Choroid plexus epithelial cell (primary cell): ENCODE results near the gene IFT74.
A peak's percentile ranks its signal among the peaks of the same experiment; 100 is the strongest.

Experiments used
- DNase-seq: peaks from one replicate; pipeline ENCODE4 v3.0.0-alpha.2; 2010; ENCODE audit warnings: low read depth
- H3K4me3 ChIP-seq: 2 replicates; pipeline ENCODE4 v1.5.1; 2011; ENCODE audit warnings: low read depth, mild to moderate bottlenecking, control low read depth, low read length, moderate library complexity
- TF ChIP-seq, protein P1 (sequence below): conservative IDR thresholded peaks from 2 replicates; pipeline ENCODE4 v1.5.1; 2011; ENCODE audit warnings: low read depth, mild to moderate bottlenecking, control low read depth, inconsistent platforms, low read length, moderate library complexity

Gene IFT74

DNA sequence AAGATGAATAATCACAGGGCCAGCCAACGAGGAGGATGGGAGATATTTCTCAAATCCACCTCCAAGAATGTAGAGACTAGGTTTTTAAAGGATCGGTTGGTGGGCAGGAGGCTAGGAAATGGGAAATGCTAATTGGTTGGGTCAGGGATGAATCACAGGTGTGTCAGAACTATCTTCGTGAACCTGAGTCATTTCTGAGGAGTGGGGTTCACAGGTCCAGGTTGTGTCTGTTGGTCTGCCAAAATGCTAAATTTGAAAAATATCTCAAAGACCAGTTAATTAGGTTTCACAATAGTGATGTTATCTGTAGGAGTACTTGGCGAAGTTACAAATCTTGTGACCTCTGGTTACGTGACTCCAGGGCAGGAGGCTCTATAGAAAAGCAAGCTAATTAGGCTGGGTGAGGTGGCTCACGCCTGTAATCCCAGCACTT, 6.6 kb upstream of the IFT74 start:
- no peak for DNase-seq
- H3K4me3 ChIP-seq: no peak overlapping the region
- TF ChIP-seq, protein P1, sequence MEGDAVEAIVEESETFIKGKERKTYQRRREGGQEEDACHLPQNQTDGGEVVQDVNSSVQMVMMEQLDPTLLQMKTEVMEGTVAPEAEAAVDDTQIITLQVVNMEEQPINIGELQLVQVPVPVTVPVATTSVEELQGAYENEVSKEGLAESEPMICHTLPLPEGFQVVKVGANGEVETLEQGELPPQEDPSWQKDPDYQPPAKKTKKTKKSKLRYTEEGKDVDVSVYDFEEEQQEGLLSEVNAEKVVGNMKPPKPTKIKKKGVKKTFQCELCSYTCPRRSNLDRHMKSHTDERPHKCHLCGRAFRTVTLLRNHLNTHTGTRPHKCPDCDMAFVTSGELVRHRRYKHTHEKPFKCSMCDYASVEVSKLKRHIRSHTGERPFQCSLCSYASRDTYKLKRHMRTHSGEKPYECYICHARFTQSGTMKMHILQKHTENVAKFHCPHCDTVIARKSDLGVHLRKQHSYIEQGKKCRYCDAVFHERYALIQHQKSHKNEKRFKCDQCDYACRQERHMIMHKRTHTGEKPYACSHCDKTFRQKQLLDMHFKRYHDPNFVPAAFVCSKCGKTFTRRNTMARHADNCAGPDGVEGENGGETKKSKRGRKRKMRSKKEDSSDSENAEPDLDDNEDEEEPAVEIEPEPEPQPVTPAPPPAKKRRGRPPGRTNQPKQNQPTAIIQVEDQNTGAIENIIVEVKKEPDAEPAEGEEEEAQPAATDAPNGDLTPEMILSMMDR: no peak

DNA sequence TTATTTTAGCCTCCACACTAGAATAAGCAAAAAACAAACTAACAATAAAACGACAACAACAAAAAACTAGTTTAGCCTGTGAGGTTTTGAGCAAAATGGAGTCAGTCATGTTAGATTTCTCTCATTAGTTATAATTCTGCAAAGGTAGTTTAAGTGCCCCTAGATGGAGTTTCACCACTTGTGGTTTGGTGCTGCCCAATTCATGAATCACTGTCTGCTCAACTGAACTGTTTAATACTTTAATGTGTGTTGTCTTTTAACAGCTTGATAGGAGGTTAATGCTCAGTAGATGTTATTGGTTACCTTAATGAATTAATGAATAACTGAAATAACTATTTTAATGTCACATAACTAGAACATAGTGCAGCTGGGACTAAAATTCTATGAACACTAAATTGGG, 5.7 kb upstream of the IFT74 start:
- H3K4me3 ChIP-seq: no peak overlapping the region
- TF ChIP-seq, protein P1: no peak
- no peak for DNase-seq

DNA sequence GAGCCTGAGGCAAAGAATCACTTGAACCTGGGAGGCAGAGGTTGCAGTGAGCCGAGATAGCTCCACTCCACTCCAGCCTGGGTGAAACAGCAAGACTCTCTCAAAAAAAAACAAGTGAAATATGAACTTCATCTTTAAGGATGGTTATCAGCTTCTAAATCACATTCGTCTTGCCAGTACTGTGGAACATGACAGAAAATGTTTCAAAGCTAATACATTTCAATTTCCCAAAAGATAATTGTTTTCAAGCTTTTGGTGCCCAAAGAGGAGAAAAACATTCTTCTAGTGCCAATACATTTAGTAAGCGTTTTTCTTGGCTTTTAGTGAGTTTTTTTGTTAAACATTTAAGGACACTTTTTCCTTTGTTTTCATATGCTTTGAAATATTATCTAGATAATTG, 4.4 kb upstream of the IFT74 start:
- TF ChIP-seq, protein P1: no peak
- DNase-seq: no peak
- H3K4me3 ChIP-seq: no peak overlapping the region

DNA sequence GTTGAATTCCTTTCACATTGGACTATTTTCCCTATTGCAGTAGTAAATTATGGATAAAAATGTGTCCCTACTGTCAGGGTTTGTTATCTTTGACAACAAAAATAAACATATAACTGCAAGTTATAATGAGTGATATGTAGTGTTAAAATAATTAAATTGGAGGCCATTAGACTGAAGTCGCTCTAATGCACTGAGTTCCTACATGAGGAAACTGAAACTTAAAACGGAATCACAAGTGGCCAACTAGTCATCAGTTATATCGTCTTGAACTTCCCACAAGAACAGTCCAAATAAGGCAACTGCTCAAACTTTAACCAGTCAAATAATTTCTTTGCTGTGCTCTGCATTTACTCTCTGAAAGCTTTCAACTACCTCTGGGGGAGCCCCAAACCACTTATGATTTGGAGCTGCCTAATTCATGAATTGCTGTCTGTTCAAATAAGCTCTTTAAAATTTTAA, 2.1 kb upstream of the IFT74 start:
- TF ChIP-seq, protein P1: no peak
- H3K4me3 ChIP-seq: no peak overlapping the region
- peak; percentile 18 for DNase-seq

DNA sequence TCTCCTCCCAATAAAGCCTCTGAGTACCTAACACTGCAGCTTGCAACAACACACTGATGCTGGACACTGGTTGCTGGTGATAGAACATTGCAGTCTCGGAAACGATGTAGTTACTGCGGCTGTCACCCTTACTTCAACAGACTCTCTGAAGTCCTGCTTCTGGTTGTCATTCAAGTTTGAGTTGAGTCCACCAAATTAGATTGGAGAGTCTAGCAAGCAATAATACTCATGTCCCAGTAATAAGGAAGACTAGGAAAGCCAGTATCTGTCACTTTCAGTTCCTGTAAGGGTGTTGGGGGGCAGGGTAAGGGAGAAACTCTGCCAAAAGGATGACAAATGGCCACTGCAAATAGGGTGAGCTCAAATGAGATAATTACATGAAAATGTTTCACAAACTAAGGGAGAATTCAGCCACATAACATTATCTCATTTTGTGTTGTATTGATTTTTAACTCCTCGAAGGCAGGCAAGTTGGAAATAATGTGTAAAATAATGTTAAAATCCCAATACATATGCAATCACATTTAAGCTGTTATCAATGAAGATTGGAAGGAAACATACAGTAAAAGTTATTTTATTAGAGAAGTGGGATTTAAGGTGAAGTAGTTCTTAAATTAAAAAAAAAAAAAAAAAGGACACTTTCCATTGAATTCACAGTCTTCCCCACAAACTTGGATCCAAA, 849 bp upstream of the IFT74 start:
- TF ChIP-seq, protein P1: no peak
- peak overlapping the region; percentile 80 for H3K4me3 ChIP-seq
- DNase-seq: no peak

DNA sequence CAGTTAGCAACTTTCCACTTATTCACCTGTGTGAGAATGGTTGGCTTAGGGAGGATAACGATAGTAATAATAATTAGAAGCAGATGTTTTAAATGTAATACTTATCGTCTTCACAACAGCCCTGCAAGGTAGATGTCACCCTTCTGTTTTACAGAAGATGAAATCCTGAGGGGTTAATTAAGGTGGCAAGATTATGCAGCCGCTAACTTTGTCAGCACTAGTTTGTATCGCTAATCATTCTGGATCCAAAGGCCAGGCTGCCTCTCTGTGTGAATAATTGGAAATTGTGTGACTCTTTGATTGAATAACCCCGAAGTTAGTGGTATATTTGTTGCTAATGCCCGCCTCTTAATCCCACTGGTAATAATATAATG, 635 bp downstream of the IFT74 start:
- TF ChIP-seq, protein P1: no peak
- no peak for DNase-seq
- peak overlapping the region; percentile 80 for H3K4me3 ChIP-seq

DNA sequence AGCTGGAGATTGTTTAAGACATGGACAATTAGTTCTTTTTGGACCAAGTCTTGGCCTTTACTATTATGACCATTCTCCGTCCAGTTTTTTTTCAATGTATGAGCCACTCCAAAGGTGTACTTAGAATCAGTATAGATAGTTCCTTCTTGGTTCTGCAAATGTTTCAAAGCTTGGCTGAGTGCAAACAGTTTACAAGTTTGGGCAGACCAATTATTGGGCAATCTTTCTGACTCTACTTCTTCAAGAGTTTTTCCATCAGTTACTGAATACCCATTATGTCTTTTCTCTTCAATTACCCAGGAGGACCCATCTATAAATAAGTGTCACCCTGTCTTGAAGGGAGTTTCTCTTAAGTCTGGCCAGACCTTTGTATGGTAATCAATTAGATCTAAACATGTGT, 15.5 kb downstream of the IFT74 start:
- no peak for DNase-seq
- no peak overlapping the region for H3K4me3 ChIP-seq
- TF ChIP-seq, protein P1: no peak
